ENCODE measurements around the gene GNE.
"Not testable (repeated sequence)": the region's sequence is repeated elsewhere in the genome, so short reads cannot be mapped to it uniquely, and the experiment has no call there.

GNE gene

DNA sequence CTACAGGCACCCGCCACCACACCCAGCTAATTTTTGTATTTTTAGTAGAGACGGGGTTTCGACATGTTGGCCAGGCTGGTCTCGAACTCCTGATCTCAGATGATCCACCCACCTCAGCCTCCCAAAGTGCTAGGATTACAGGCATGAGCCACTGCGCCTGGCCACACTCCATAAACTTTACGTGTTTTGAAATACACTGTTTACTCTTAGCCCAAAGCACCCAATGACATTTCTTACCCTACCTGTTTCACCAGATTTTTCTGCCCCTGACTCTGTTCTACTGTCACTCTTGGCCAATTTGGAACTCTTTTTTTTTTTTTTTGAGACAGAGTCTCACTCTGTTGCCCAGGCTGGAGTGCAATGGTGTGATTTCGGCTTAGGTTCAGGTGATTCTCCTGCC, 15.1 kb upstream of the GNE start:
- not testable (repeated sequence) for DNase-seq

DNA sequence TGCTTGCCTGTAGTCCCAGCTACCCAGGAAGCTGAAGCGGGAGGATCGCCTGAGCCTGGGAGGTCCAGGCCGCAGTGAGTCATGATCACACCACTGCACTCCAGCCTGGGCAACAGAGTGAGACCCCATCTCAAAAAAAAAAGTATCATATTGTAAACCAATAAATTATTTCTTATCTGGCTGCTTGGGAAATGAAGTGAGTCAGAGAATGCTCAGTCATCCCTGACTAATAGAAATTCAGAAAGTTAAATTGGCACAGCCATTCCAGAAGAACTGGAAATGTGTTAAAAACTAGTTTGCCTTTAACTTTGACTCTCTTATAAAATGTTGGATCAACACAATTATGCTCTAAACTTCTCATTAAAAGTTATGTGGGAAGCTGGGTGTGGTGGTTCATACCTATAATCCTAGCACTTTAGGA, 9.8 kb upstream of the GNE start:
- no peak for DNase-seq

DNA sequence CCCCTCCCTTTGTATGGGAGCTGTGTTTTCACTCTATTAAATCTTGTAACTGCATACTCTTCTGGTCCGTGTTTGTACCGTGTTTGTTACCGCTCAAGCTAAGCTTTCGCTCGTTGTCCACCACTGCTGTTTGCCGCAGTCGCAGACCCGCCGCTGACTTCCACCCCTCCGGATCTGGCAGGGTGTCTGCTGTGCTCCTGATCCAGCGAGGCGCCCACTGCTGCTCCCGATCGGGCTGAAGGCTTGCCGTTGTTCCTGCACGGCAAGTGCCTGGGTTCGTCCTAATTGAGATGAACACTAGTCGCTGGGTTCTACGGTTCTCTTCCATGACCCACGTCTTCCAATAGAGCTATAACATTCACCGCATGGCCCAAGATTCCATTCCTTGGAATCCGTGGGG, 6.6 kb upstream of the GNE start:
- DNase-seq = no peak

DNA sequence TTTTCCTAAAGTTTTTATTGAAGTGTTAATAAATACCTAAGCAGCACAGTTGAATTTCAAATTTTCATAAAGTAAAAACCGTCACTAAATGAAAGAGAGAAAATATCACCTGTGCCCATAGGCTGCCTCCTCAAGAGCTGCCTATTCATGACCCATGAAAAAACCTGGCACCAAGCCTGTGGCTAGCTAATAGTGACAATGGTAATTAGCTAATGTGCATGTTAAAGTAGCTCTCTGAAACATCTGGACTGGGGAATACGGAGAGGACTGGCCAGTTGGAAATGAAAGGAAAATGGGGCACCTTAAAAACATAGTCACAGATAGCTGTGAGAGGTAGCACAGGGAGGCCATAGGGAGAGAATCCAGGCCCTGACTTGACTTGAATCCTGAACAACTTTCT, 5.4 kb upstream of the GNE start:
- DNase-seq = peak in 3 of 51 donors; percentile 1 to 8 (median 2)

DNA sequence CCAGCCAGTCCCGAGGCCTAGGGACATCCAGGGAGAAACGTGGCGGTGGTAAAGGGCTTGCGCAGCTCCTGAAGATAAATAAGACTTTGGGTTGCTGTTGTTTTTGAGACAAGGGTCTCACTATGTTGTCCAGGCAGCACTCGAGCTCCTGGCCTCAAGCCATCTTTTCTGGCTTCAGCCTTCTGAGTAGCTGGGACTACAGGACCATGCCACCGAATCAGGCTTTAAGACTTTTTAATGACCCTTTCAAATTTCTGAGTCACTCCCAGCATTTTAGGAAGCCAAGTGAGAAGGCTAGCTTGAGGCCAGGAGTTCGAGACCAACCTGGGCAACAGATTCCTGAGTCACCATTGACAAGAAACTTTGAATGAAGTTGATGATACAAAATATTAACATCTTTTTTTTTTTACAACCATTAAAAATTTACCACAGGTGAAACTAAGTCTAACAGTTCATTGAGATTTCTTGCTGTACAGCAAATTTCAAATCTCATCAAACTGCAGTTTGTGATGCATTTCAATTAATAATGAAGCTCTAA, 817 bp upstream of the GNE start:
- DNase-seq = peak in 7 of 51 donors; percentile 34 to 64 (median 41)

DNA sequence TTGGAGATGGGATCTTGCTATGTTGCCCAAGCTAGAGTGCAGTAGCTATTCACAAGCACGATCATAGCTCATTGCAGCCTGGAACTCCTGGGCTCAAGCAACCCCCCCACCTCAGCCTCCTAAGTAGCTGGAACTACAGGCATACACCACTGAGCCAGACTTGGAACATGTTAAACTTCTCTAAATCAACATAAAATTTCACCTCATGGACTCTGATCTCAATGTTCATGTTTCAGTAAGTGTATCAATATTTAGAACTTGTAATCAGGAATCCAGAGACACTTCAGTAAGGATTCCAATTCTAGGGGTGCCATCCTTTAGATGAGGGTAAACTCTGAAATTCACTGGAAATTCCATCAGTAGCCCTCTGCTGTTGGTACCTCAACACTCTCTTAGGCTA, 6.8 kb downstream of the GNE start:
- no peak for DNase-seq

DNA sequence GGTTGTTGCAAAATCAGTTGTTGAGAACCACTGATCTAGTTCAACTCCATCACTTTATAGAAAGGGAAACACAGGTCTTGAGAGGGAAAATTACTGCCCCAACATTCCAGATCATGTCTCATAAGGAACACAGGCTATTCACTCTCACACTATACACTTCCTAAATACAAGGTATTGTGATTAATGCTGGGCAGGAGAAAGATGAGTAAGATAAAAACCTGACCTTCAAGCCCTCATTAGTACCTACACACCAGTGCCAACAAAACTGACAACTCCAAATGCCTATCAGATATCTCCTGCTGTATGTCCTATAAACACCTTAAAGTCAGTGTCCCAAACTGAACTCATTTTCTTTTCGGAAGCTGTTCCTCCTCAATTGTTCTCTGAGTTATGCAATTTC, 8.2 kb downstream of the GNE start:
- no peak for DNase-seq

DNA sequence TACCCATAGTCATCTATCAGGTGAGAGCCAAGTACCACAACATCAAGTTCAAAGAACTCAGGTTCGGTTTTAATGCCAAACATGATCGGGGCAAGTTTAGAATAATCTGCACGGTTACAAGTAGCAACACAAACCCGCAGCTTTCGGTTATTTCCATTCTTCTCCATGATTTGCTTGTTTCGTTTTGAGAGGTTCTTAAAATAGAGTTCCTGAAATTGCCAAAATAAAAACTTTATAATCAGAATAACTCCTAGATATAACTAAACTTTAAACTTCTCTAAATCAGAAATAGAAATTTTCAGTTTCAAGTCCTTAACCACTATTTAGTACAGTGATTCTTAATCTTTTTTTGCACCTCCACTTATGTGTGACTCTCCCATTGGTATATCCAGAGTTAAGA, 9.1 kb downstream of the GNE start:
- no peak for DNase-seq

DNA sequence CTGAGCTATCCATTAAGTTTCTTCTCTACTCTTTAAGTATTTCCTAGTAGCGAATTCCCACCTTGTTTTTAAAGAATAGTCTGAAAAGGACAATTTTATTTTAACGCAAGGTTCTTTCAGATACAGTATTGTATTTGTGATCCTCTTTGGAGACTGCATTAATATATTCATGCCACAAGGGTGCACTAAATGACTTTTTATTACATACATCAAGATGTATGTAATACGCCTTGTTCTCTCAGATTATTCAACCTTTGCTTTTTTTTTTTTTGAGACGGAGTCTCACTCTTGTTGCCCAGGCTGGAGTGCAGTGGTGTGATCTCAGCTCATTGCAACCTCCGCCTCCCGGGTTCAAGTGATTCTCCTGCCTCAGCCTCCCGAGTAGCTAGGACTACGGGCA, 10.2 kb downstream of the GNE start:
- DNase-seq = peak in 1 of 51 donors; percentile 2

DNA sequence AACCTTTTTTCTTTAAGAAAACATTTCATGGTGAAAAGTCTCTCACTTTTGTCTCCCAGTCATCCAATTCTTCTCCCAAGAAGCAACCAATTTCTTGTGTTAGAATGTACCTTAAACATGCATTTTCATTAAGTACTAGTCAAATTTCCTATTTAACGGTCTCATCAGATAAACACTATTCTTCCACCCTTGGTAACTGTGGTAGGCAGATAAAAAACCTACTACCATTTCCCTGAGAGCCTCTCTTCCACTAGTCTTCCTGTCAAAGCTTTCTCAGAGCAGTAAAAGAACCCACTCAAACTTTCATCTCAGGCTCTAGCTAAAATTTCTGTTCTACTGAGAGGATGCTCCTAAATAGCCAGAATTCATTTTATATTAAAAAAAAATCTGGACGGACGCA, 10.9 kb downstream of the GNE start:
- no peak for DNase-seq

DNA sequence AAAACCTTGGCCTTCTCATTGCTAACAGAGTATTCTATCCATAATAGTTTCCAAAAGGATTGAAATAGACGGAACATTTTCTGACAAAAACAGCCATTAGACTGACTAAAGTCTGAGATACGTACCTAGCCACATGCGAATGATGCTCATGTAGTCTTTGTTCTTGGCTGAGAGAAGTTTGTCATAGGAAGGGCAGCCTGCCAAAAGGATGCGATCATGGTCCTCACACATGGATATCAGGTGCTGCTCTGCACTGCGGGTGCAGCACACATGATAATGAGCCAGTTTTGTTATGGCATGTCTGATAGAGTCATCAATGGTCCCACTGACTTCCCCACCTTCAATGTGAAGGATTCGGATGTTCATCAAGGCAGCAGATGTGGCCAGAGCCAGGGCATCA, 12.3 kb downstream of the GNE start:
- DNase-seq = peak in 1 of 51 donors; percentile 8

DNA sequence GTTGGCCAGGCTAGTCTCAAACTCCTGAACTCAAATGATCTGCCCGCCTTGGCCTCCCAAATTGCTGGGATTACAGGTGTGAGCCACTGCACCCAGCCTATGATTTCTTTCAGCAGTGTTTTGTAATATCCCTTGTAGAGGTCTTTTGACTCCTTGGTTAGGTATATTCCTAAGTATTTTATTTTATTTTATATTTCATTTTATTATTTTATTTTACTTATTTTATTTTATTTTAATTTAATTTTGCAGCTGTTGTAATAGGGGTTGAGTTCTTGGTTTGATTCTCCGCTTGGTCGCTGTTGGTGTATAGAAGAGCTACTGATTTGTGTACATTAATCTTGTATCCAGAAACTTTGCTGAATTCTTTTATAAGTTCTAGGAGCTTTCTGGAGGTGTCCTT, 18.6 kb downstream of the GNE start:
- DNase-seq = not testable (repeated sequence)

DNA sequence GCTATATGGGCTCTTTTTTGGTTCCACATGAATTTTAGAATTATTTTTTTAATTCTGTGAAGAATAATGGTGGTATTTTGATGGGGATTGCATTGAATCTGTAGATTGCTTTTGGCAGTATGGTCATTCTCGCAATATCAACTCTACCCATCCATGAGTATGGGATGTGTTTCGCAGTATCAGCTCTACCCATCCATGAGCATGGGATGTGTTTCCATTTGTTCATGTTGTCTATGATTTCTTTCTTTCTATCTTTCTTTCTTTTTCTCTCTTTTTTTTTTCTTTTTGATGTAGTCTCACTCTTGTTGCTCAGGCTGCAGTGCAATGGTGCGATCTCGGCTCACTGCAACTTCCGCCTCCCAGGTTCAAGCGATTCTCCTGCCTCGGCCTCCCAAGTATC, 19.0 kb downstream of the GNE start:
- DNase-seq = not testable (repeated sequence)

DNA sequence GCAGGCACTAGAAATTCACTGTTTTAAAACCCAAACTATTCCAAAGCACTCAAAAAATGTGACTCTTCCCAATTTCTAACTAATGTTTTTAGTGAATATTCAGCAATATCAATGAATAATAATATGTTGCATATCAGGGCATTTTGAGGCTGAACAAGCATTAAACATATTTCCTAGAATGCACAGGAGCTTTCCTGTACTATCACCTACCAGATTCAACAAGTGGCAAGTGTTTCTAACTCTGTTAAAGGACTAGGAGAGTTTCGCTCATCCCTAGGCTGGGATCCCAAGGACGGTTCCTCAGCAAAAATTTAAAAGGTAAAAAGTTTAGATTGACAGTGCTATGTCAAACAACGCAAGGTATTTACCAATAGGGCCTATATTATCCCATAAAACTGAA, 21.0 kb downstream of the GNE start:
- DNase-seq = no peak

DNA sequence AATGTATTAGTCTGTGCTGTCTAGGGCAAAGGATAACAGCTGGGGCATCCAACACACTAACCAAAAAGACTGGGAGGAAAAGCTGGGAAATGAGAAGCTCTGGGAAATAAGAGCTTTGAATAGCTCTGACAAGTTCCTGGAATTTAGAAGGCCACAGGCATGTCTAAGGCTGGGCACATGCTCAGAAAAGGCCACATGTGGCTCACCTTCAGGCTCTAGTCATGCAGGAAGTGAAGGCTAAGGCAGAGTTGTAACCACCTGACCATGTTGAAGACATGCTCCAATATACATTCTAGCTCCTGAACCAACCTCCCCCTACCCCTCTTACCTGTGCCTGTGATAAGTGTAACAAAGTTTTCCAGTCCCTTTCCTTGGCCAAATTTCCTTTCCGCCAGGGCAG, 35.8 kb downstream of the GNE start:
- DNase-seq = no peak

DNA sequence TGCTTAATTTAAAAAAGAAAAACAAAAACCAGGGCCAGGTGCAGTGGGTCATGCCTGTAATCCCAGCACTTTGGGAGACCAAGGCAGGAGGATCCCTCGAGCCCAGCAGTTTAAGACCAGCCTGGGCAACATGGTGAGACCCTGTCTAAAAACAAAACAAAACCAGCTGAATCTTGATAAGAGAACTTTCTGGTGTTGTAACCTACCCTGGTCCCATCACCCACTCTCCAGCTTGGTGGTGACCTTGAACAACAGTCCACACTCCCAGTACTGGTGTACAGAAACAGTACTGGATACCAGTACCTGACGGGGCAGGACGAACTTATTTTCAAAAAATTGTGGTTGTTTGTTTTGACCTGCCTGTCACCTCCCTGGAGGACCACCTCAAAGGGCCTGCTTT, 36.6 kb downstream of the GNE start:
- no peak for DNase-seq

DNA sequence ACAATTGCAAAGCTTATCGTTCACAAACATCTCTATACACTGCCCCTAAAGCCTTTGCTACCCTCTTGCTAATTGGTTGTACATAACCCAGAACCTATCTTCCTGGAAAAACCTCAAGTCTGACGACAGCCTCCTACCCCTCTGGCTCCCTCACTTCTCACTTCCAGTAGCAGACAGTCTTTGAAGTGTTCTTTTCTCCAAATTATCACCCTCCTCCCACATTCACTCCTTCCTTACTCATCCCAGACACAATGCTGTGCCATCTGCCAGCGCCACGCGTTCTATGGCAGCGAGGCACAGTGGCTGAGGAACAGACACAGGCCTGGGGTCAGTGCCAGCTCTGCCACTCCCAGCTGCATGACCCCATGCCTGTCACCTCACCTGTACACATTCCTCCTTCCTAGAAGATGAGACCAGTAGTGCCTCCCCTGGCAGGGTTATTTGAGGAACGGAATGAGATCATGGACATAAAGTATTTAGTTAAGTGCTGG, 39.8 kb downstream of the GNE start:
- DNase-seq = peak in 2 of 51 donors; percentile 25 to 61

DNA sequence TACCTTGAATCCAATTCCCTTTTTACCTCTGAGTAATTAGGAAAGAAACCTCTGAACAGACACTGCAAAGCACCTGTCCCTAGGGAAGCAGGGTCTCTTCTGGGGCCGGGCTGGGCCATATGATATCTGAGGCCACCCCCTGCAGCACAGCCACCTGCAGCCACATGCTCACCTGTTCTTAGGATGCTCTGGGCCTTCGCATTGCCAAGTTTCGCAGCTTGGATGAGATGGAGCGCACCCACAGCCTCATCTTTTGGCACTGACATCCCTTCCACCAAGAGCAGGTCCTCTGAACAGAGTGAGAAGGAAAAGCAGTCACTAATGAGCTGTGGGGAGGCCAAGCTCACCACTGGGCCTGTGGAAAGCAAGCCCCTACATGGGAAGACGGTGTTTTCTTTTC, 40.2 kb downstream of the GNE start:
- DNase-seq = no peak

DNA sequence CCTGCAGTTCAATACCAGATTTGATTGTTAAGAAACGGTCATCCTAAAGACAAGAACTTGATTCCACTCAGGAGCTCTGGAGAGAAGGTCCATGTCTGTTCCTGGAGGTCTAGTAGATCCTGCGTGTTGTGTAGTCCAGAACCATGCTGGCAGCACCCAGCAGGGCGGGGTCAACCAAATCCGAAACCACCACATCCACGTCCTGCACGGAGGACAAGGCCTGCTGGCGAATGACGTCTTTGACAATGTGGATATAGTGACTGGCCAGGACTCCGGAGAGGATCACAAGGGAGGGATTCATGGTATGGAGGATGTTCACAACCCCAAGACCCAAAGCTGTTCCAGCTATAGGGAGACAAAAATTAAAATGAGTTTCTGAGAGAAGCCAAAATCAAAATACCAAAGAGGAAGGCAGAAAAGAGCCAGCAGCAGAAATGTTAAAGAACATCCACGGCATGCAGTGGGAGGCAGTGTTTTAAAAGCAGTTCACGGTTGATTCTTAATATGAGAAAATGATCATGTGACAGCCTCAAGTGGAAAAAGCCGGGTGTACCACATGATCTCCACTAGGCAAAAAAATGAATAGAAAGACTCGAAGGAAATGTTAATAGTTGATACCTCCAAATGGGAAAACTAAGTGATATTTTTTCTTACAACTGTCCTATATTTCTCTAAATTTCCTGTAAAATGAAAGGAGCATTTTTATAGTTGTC, 40.8 kb downstream of the GNE start:
- DNase-seq = peak in 2 of 51 donors; percentile 6 to 40

DNA sequence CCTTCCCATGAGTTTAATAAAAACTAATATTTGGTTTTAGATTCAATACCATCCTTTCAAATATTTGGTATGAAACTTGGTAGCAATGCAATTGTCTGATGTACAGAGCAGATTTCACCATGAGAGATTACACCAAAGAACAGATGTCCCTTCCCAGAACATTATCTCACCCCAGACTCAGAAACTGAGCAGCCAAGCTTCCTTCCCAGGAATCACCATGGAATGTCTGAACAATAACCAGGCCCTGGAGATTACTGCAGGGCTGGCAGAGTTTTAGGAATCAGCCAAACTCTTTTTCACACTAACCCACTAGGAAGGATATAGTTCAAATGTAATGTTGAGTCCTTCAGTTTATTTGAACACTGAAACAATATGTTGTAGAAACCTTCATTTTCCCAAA, 43.7 kb downstream of the GNE start:
- no peak for DNase-seq

DNA sequence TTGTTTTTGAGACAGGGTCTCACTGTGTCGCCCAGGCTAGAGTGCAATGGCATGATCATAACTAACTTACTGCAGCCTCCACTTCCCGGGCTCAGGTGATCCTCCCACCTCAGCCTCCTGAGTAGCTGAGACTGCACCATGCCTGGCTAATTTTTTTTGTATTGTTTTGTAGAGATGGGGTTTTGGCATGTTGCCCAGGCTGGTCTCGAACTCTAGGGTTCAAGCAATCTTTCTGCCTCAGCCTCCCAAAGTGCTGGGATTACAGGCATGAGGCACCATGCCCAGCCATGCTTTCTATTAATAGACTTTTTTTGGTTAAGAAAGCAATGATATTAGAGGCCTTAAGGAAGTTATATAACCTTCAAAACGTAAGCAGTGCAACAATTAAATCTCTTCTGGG, 44.3 kb downstream of the GNE start:
- DNase-seq = no peak

DNA sequence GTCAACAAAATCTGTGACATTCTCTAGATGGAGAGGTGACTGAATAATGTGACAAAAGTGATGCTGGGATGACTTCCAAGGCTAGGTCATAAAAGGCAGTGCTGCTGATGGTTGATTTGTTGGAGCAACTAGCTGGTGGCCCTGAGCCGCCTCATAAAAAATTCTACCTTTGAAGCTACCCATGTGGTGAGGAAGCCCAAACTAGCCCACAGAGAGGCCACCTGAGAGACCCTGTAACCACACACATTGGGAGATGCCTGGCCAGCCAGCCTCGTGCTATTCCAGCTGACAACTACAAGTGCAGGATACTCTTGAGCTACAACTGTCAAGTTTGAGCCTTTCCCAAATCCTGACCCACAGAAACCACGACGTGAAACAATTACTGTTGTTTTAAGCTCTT, 44.9 kb downstream of the GNE start:
- DNase-seq = no peak

DNA sequence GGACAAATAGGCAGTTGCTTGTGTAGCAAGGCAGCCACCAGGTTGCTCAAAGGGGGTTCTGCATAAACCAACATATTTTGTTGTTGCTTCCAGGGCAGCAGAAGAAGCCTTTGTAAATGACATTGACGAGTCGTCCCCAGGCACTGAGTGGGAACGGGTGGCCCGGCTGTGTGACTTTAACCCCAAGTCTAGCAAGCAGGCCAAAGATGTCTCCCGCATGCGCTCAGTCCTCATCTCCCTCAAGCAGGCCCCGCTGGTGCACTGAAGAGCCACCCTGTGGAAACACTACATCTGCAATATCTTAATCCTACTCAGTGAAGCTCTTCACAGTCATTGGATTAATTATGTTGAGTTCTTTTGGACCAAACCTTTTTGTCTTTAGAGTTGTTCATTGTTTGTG, 46.7 kb downstream of the GNE start:
- no peak for DNase-seq

DNA sequence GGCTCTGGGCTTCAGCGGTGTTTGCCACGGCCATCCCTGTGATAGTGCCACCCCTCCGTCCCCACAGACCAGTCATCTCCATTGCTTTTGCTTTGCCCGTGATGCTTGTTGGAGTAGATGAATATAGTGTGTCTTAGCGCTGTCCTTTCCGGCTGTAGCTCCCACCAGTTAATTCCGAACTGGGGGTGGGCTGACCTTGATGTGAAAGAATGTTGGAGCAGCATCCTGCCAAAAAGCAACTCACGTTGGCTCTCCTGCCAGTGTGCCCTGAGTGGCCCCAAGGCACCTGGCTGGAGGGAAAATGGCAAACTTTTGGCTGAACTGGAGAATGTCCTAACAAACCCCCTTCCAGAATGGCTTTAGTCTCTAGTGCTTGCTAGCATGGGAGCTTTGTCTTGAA, 47.5 kb downstream of the GNE start:
- DNase-seq = no peak

All from hypothalamus (tissue), 51 donors.